K562 (cell line): ENCODE results near the gene TCEAL1.

Experiments
- DNMT1 ChIP-seq: fragments of 450-650 bp; IDR thresholded peaks from 2 replicates; pipeline ENCODE4 v1.6.1; 2016; ENCODE audit warnings: antibody characterized with exemption, mild to moderate bottlenecking
- HNRNPUL1 ChIP-seq: fragments of 200-400 bp; formaldehyde crosslinking; IDR thresholded peaks from 2 replicates; pipeline ENCODE4 v1.6.1; 2017; ENCODE audit warnings: low read length
- MYC ChIP-seq, 2 experiments: fragments of 250-450 bp in 1 of 2; sonication (Bioruptor Pico) in 1 of 2; IDR thresholded peaks; 2 replicates each; pipeline versions ENCODE4 v1.5.1 to v1.6.1; 2012 to 2021; ENCODE audit warnings: low read depth in 2 of 2, borderline replicate concordance in 1 of 2, improper control_type of control experiment in 1 of 2, low read length in 1 of 2, mild to moderate bottlenecking in 1 of 2, moderate library complexity in 1 of 2
- NELFE ChIP-seq: IDR thresholded peaks from 2 replicates; pipeline ENCODE4 v1.6.1; 2011; ENCODE audit warnings: mild to moderate bottlenecking; ENCODE audit not compliant: insufficient read depth, insufficient read length
- POLR2AphosphoS2 ChIP-seq: IDR thresholded peaks from 2 replicates; pipeline ENCODE4 v1.6.1; 2012; ENCODE audit warnings: low read length, improper control_type of control experiment
- SIN3A ChIP-seq, 2 experiments: fragments of 150-350 bp in 1 of 2; IDR thresholded peaks; 2 replicates each; pipeline ENCODE4 v1.6.1; 2011 to 2016; ENCODE audit warnings: borderline replicate concordance in 2 of 2, low read depth in 2 of 2, low read length in 2 of 2, mild to moderate bottlenecking in 2 of 2, moderate library complexity in 2 of 2; ENCODE audit not compliant: control insufficient read depth in 1 of 2
- SREBF2 ChIP-seq: sonication (generic); formaldehyde crosslinking; IDR thresholded peaks from 2 replicates; pipeline ENCODE4 v1.4.0; 2020; ENCODE audit warnings: mild to moderate bottlenecking, missing genetic modification reagents
- SRSF3 ChIP-seq: fragments of 200-400 bp; formaldehyde crosslinking; IDR thresholded peaks from 2 replicates; pipeline ENCODE4 v1.6.1; 2016; ENCODE audit warnings: mild to moderate bottlenecking, low read length, moderate library complexity; ENCODE audit not compliant: insufficient read depth
- STAG1 ChIP-seq: sonication (generic); formaldehyde crosslinking; IDR thresholded peaks from 2 replicates; pipeline ENCODE4 v1.5.0; 2020; ENCODE audit warnings: missing genetic modification reagents, borderline replicate concordance
- U2AF2 ChIP-seq: fragments of 200-400 bp; formaldehyde crosslinking; optimal IDR thresholded peaks from 2 replicates; pipeline ENCODE3; 2017; ENCODE audit warnings: low read depth, mild to moderate bottlenecking, low read length
- WHSC1 ChIP-seq: IDR thresholded peaks from one replicate; pipeline ENCODE4 v1.6.1; 2012; ENCODE audit warnings: low read length, control low read depth, inconsistent platforms
- ZKSCAN1 ChIP-seq: fragments of 150-350 bp; IDR thresholded peaks from 2 replicates; pipeline ENCODE4 v1.6.1; 2016; ENCODE audit warnings: low read depth, low read length
- ZNF263 ChIP-seq: sonication (generic); formaldehyde crosslinking; IDR thresholded peaks from 2 replicates; pipeline ENCODE4 v1.8.0; 2022; ENCODE audit warnings: mild to moderate bottlenecking, missing genetic modification reagents, borderline replicate concordance
- TF ChIP-seq, protein P1 (sequence below), 2 experiments: fragments of 250-450 bp in 1 of 2; fragments of 450-650 bp in 1 of 2; sonication (Bioruptor Pico) in 1 of 2; IDR thresholded peaks; 2 replicates each; pipeline versions ENCODE4 v1.6.1 to v1.8.0; 2016 to 2021; ENCODE audit warnings: mild to moderate bottlenecking in 2 of 2, moderate library complexity in 2 of 2, missing compliant biosample characterization in 1 of 2, missing genetic modification characterization in 1 of 2

DNA sequence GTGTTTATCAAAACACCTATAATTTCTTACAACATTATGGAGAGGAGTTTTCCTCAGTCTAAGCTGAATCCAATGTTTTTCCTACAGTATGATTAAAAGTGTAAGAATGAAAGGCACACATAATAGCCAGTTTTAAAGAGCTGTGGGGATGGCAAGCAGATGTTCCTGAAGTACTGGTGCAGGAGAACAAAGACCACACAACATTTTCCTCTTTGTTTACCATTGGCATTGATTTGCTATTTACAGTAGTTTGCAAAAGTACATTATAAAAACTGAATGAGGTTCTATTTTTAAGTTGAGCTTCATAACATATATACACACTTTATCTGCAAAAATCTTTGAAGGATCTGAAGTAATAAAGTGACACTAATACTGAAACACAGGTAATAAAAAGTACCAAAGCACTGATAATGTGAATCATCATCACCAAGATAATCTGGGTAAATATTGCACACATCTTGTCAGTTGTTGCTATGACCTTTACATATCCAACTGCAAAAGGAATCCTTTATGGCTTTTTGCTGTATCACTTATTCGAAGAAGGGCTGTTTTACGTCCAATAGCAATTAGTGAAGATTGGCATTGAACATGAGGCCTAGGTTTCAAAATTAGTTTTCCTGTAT lies 22.5 kb downstream of the TCEAL1 start:
- no peak for TF ChIP-seq STAG1 (CRISPR knock-in tag)
- no peak for TF ChIP-seq SRSF3
- no peak for TF ChIP-seq WHSC1
- TF ChIP-seq POLR2AphosphoS2: no peak
- no peak for TF ChIP-seq ZKSCAN1
- TF ChIP-seq NELFE: no peak
- no peak for TF ChIP-seq SREBF2
- TF ChIP-seq SIN3A (IDR thresholded peaks at IDR 0.05; ENCODE audit: borderline replicate concordance in 2 of 2, control insufficient read depth in 1 of 2, low read depth in 2 of 2, low read length in 2 of 2): no peak
- no peak for TF ChIP-seq U2AF2
- no peak for TF ChIP-seq MYC (IDR thresholded peaks at IDR 0.05; ENCODE audit: low read depth, low read length)
- TF ChIP-seq MYC (CRISPR knock-in tag; IDR thresholded peaks at IDR 0.05; ENCODE audit: borderline replicate concordance, low read depth): no peak
- TF ChIP-seq HNRNPUL1: no peak
- no peak for TF ChIP-seq DNMT1
- no peak for TF ChIP-seq ZNF263 (CRISPR knock-in tag)
- TF ChIP-seq, protein P1, sequence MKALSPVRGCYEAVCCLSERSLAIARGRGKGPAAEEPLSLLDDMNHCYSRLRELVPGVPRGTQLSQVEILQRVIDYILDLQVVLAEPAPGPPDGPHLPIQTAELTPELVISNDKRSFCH (CRISPR knock-in tag; IDR thresholded peaks at IDR 0.05): no peak
- TF ChIP-seq, protein P1 (tag; IDR thresholded peaks at IDR 0.05): no peak
